ENCODE results near the gene CCNH.

- TF ChIP-seq SIN3A (IDR thresholded peaks at IDR 0.05; ENCODE audit: low read depth) (no peak), EZH2 (IDR thresholded peaks at IDR 0.05) (no peak), JUND (IDR thresholded peaks at IDR 0.05) (no peak)
- TF ChIP-seq, protein P1, sequence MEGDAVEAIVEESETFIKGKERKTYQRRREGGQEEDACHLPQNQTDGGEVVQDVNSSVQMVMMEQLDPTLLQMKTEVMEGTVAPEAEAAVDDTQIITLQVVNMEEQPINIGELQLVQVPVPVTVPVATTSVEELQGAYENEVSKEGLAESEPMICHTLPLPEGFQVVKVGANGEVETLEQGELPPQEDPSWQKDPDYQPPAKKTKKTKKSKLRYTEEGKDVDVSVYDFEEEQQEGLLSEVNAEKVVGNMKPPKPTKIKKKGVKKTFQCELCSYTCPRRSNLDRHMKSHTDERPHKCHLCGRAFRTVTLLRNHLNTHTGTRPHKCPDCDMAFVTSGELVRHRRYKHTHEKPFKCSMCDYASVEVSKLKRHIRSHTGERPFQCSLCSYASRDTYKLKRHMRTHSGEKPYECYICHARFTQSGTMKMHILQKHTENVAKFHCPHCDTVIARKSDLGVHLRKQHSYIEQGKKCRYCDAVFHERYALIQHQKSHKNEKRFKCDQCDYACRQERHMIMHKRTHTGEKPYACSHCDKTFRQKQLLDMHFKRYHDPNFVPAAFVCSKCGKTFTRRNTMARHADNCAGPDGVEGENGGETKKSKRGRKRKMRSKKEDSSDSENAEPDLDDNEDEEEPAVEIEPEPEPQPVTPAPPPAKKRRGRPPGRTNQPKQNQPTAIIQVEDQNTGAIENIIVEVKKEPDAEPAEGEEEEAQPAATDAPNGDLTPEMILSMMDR (IDR thresholded peaks at IDR 0.05 in 2 of 3, conservative IDR thresholded peaks at IDR 0.05 in 1 of 3; ENCODE audit: borderline replicate concordance in 1 of 3, insufficient read depth in 1 of 3, low read depth in 2 of 3, low read length in 2 of 3), result no peak
Measured at GRCh38 chr5:87403409-87403808, 9.3 kb downstream of the CCNH start.

All from HCT116 (cell line).